Measurements from ENCODE around the gene CEP128. TPM values are rescaled to one million over a fixed set of nuclear protein-coding genes. Genes with fewer than 3 reads are reported as not detected.
A peak's percentile ranks its signal among the peaks of the same experiment; 100 is the strongest.

Gene CEP128
- total and polyA plus RNA-seq, 5 donors from 2014 or later, result 9.3 to 82.8 (median 10.8) TPM

- Histone ChIP-seq H3K36me3 (ENCODE audit: control insufficient read depth, insufficient read depth, low read length) (no peaks in the 10 kb centered on the region), H3K9me3 (ENCODE audit: control insufficient read depth in 2 of 2, low read length in 2 of 2) (no peaks in the 10 kb centered on the region), H3K27me3 (ENCODE audit: control insufficient read depth, insufficient read depth, low read length) (no peaks in the 10 kb centered on the region), H3K4me1 (ENCODE audit: control insufficient read depth, insufficient read depth, low read length, poor library complexity, severe bottlenecking) (no peaks in the 10 kb centered on the region), H3K4me3 (ENCODE audit: low read depth, low read length) (no peak overlapping the region), H3K27ac (ENCODE audit: insufficient read depth, low read length, poor library complexity, severe bottlenecking) (no peak overlapping the region)
- ATAC-seq (ENCODE audit: low read depth in 2 of 2) (no peak), DNase-seq (no peak)
- Mint-ChIP-seq H3K4me1 (no peaks in the 10 kb centered on the region), H3K36me3 (peaks cover 6% of the 10 kb centered on the region), H3K9me3 (peaks cover 0 to 15% (median 4%) of the 10 kb centered on the region in 7 donors), H3K27me3 (no peaks in the 10 kb centered on the region), H3K27ac (no peak overlapping the region), H3K4me3 (peak overlapping the region in 1 of 4 donors; percentile 27)
Observed at GRCh38 chr14:80538633-80539375, 402.7 kb downstream of the CEP128 start.

DNA sequence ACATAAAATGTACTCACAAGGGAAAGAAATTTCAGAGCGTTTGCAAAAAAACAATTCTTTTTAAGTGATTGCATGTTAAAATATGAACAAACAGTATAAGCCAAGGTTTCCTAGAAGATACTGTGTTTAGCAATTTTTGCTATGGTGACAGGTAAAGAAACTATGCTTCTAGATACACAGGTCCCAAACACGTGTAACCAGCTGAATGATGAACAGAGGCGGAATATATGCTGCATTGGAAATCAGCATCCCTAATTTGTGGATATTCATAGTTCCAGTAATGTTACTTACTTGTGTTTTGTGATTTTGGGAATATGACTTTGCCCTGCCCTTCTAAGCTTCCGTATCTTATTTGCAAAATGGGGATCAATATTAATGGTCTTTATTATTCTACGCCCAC lies 403.9 kb downstream of the CEP128 start:
- Histone ChIP-seq H3K27ac (ENCODE audit: insufficient read depth, low read length, poor library complexity, severe bottlenecking) (no peak overlapping the region), H3K9me3 (ENCODE audit: control insufficient read depth in 2 of 2, low read length in 2 of 2) (no peaks in the 10 kb centered on the region), H3K4me1 (ENCODE audit: control insufficient read depth, insufficient read depth, low read length, poor library complexity, severe bottlenecking) (no peaks in the 10 kb centered on the region), H3K4me3 (ENCODE audit: low read depth, low read length) (no peak overlapping the region), H3K27me3 (ENCODE audit: control insufficient read depth, insufficient read depth, low read length) (no peaks in the 10 kb centered on the region), H3K36me3 (ENCODE audit: control insufficient read depth, insufficient read depth, low read length) (no peaks in the 10 kb centered on the region)
- H3K9me3 Mint-ChIP-seq, result peaks cover 0 to 15% (median 4%) of the 10 kb centered on the region in 7 donors
- ATAC-seq (ENCODE audit: low read depth in 2 of 2), result no peak
- H3K27me3 Mint-ChIP-seq, result no peaks in the 10 kb centered on the region
- no peak overlapping the region for H3K27ac Mint-ChIP-seq
- H3K36me3 Mint-ChIP-seq, result peaks cover 6% of the 10 kb centered on the region
- no peaks in the 10 kb centered on the region for H3K4me1 Mint-ChIP-seq
- no peak overlapping the region for H3K4me3 Mint-ChIP-seq
- no peak for DNase-seq

DNA sequence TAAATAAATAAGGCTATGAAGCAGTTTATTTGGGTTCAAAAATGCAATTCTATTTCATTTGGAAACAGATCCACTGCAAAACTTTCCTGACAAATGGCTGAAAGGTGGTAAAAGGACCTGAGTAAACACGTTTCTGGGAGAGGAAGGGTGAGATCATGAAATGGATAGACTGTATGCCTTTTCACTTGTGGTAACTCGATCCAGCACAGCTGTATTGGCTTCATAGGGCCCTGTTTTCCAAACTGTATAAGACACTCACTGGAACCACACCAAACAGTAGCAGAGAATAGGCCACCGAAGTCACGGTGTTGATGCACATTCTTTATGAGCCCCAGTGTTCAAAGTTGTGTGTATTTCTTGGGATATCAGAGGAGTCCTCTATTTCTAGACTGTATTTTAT lies 405.1 kb downstream of the CEP128 start:
- DNase-seq (no peak), ATAC-seq (ENCODE audit: low read depth in 2 of 2) (no peak)
- Mint-ChIP-seq H3K9me3 (peaks cover 0 to 12% (median under 1%) of the 10 kb centered on the region in 7 donors), H3K4me1 (no peaks in the 10 kb centered on the region), H3K27ac (no peak overlapping the region), H3K4me3 (no peak overlapping the region), H3K27me3 (no peaks in the 10 kb centered on the region), H3K36me3 (peaks cover 6% of the 10 kb centered on the region)
- Histone ChIP-seq H3K27ac (ENCODE audit: insufficient read depth, low read length, poor library complexity, severe bottlenecking) (no peak overlapping the region), H3K36me3 (ENCODE audit: control insufficient read depth, insufficient read depth, low read length) (no peaks in the 10 kb centered on the region), H3K9me3 (ENCODE audit: control insufficient read depth in 2 of 2, low read length in 2 of 2) (no peaks in the 10 kb centered on the region), H3K4me3 (ENCODE audit: low read depth, low read length) (no peak overlapping the region), H3K27me3 (ENCODE audit: control insufficient read depth, insufficient read depth, low read length) (no peaks in the 10 kb centered on the region), H3K4me1 (ENCODE audit: control insufficient read depth, insufficient read depth, low read length, poor library complexity, severe bottlenecking) (no peaks in the 10 kb centered on the region)

DNA sequence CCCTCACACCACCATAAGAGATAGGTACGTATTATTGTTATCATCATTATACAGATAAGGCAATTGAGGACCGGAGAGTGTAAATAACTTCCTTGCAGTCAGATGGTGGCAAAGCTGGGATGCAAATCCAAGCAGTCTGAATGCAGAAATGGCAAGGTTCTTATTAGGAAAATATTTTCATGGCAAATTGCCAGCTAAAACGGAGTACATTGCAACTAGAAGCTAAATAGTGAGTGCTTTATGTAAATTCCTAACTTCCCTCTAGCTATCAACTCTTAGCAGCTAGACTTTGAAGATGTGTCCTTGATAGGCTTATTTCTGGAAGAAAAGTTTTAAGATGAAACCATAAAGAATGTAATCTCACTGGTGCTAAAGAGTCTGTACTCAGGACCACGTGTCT lies 406.4 kb downstream of the CEP128 start:
- Histone ChIP-seq H3K4me3 (ENCODE audit: low read depth, low read length) (no peak overlapping the region), H3K4me1 (ENCODE audit: control insufficient read depth, insufficient read depth, low read length, poor library complexity, severe bottlenecking) (no peaks in the 10 kb centered on the region), H3K9me3 (ENCODE audit: control insufficient read depth in 2 of 2, low read length in 2 of 2) (no peaks in the 10 kb centered on the region), H3K27me3 (ENCODE audit: control insufficient read depth, insufficient read depth, low read length) (no peaks in the 10 kb centered on the region), H3K36me3 (ENCODE audit: control insufficient read depth, insufficient read depth, low read length) (no peaks in the 10 kb centered on the region), H3K27ac (ENCODE audit: insufficient read depth, low read length, poor library complexity, severe bottlenecking) (no peak overlapping the region)
- H3K9me3 Mint-ChIP-seq, result peaks cover 0 to 5% (median 0%) of the 10 kb centered on the region in 7 donors
- H3K27ac Mint-ChIP-seq, result no peak overlapping the region
- no peak overlapping the region for H3K4me3 Mint-ChIP-seq
- ATAC-seq (ENCODE audit: low read depth in 2 of 2) (no peak), DNase-seq (no peak)
- H3K27me3 Mint-ChIP-seq, result no peaks in the 10 kb centered on the region
- H3K36me3 Mint-ChIP-seq, result peaks cover 1% of the 10 kb centered on the region
- peaks cover 0 to 4% (median 0%) of the 10 kb centered on the region in 4 donors for H3K4me1 Mint-ChIP-seq

DNA sequence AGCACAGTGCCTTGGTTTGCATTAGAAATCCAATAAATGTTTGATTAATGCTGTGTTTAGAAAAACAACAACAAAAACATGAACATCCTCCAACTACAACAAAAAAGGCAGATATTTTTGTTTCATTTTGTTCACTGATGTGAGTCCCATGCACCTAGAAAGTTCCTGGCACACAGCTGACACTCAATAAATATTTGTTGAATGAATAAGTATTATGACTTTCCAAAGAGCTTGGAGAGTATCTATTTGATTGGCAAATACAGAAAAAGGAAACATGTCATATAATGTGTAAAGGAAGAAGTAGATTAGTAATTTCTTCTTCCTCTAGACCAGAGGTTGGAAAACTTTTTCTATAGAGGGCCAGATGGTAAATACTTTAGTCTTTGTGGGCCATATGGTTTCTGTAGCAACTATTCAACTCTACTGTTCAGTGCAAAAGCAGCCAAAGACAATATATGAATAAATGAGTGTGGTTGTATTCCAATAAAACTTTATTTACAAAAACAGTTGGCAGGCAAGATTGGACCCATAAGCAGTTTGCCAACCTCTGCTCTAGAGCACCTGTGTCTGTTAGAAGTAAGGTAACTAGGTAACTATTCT lies 417.9 kb downstream of the CEP128 start:
- no peaks in the 10 kb centered on the region for H3K27me3 Mint-ChIP-seq
- DNase-seq (no peak), ATAC-seq (ENCODE audit: low read depth in 2 of 2) (no peak)
- no peaks in the 10 kb centered on the region for H3K9me3 ChIP-seq (ENCODE audit: control insufficient read depth in 2 of 2, low read length in 2 of 2)
- H3K27ac ChIP-seq (ENCODE audit: insufficient read depth, low read length, poor library complexity, severe bottlenecking), result no peak overlapping the region
- H3K4me3 ChIP-seq (ENCODE audit: low read depth, low read length), result no peak overlapping the region
- H3K4me1 Mint-ChIP-seq, result no peaks in the 10 kb centered on the region
- H3K4me3 Mint-ChIP-seq, result no peak overlapping the region
- H3K36me3 ChIP-seq (ENCODE audit: control insufficient read depth, insufficient read depth, low read length), result peaks cover 46% of the 10 kb centered on the region
- H3K27ac Mint-ChIP-seq, result no peak overlapping the region
- H3K27me3 ChIP-seq (ENCODE audit: control insufficient read depth, insufficient read depth, low read length), result no peaks in the 10 kb centered on the region
- peaks cover 0 to 5% (median 0%) of the 10 kb centered on the region in 7 donors for H3K9me3 Mint-ChIP-seq
- H3K36me3 Mint-ChIP-seq, result peaks cover 43% of the 10 kb centered on the region
- H3K4me1 ChIP-seq (ENCODE audit: control insufficient read depth, insufficient read depth, low read length, poor library complexity, severe bottlenecking), result no peaks in the 10 kb centered on the region

DNA sequence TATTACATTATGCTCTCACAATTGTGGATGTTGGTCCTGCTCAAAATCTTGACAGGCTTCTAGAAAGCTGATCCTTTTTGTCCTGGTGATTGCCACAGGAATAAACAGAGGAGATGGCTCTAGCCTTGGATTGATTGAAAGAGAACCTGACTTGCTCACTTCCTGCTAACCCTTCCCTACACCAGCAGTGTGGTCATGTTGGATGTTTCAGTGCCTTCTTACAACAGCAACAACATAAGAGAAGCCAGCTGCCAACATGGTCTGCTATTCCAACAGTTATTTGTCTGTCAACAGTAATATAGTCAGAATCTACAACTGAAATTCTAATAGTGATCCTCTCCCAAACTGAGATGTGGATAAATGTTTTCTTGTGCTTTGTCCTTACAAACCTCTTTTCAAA lies 418.6 kb downstream of the CEP128 start:
- Histone ChIP-seq H3K4me1 (ENCODE audit: control insufficient read depth, insufficient read depth, low read length, poor library complexity, severe bottlenecking) (no peaks in the 10 kb centered on the region), H3K36me3 (ENCODE audit: control insufficient read depth, insufficient read depth, low read length) (peaks cover 46% of the 10 kb centered on the region), H3K4me3 (ENCODE audit: low read depth, low read length) (no peak overlapping the region), H3K9me3 (ENCODE audit: control insufficient read depth in 2 of 2, low read length in 2 of 2) (no peaks in the 10 kb centered on the region), H3K27me3 (ENCODE audit: control insufficient read depth, insufficient read depth, low read length) (no peaks in the 10 kb centered on the region), H3K27ac (ENCODE audit: insufficient read depth, low read length, poor library complexity, severe bottlenecking) (no peak overlapping the region)
- no peaks in the 10 kb centered on the region for H3K27me3 Mint-ChIP-seq
- ATAC-seq (ENCODE audit: low read depth in 2 of 2) (no peak), DNase-seq (no peak)
- H3K9me3 Mint-ChIP-seq, result peaks cover 0 to 6% (median 2%) of the 10 kb centered on the region in 7 donors
- H3K36me3 Mint-ChIP-seq, result peaks cover 46% of the 10 kb centered on the region
- no peak overlapping the region for H3K4me3 Mint-ChIP-seq
- H3K27ac Mint-ChIP-seq, result no peak overlapping the region
- H3K4me1 Mint-ChIP-seq, result no peaks in the 10 kb centered on the region

GRCh38 chr14:80522411-80522810 lies 419.1 kb downstream of the CEP128 start:
- no peaks in the 10 kb centered on the region for H3K4me1 Mint-ChIP-seq
- H3K4me3 Mint-ChIP-seq, result no peak overlapping the region
- peaks cover 0 to 6% (median 2%) of the 10 kb centered on the region in 7 donors for H3K9me3 Mint-ChIP-seq
- no peaks in the 10 kb centered on the region for H3K9me3 ChIP-seq (ENCODE audit: control insufficient read depth in 2 of 2, low read length in 2 of 2)
- H3K27me3 ChIP-seq (ENCODE audit: control insufficient read depth, insufficient read depth, low read length), result no peaks in the 10 kb centered on the region
- no peaks in the 10 kb centered on the region for H3K27me3 Mint-ChIP-seq
- DNase-seq (no peak), ATAC-seq (ENCODE audit: low read depth in 2 of 2) (no peak)
- H3K36me3 Mint-ChIP-seq, result peaks cover 51% of the 10 kb centered on the region
- no peak overlapping the region for H3K27ac ChIP-seq (ENCODE audit: insufficient read depth, low read length, poor library complexity, severe bottlenecking)
- no peaks in the 10 kb centered on the region for H3K4me1 ChIP-seq (ENCODE audit: control insufficient read depth, insufficient read depth, low read length, poor library complexity, severe bottlenecking)
- H3K36me3 ChIP-seq (ENCODE audit: control insufficient read depth, insufficient read depth, low read length), result peaks cover 50% of the 10 kb centered on the region
- H3K27ac Mint-ChIP-seq, result no peak overlapping the region
- H3K4me3 ChIP-seq (ENCODE audit: low read depth, low read length), result no peak overlapping the region

GRCh38 chr14:80521456-80521855 lies 420.1 kb downstream of the CEP128 start:
- ATAC-seq (ENCODE audit: low read depth in 2 of 2) (no peak), DNase-seq (no peak)
- peaks cover 42% of the 10 kb centered on the region for H3K36me3 ChIP-seq (ENCODE audit: control insufficient read depth, insufficient read depth, low read length)
- H3K4me3 Mint-ChIP-seq, result no peak overlapping the region
- H3K4me1 ChIP-seq (ENCODE audit: control insufficient read depth, insufficient read depth, low read length, poor library complexity, severe bottlenecking), result no peaks in the 10 kb centered on the region
- no peak overlapping the region for H3K4me3 ChIP-seq (ENCODE audit: low read depth, low read length)
- no peaks in the 10 kb centered on the region for H3K9me3 ChIP-seq (ENCODE audit: control insufficient read depth in 2 of 2, low read length in 2 of 2)
- H3K4me1 Mint-ChIP-seq, result no peaks in the 10 kb centered on the region
- H3K27me3 Mint-ChIP-seq, result no peaks in the 10 kb centered on the region
- no peak overlapping the region for H3K27ac ChIP-seq (ENCODE audit: insufficient read depth, low read length, poor library complexity, severe bottlenecking)
- H3K36me3 Mint-ChIP-seq, result peaks cover 58% of the 10 kb centered on the region
- H3K27ac Mint-ChIP-seq, result no peak overlapping the region
- no peaks in the 10 kb centered on the region for H3K27me3 ChIP-seq (ENCODE audit: control insufficient read depth, insufficient read depth, low read length)
- H3K9me3 Mint-ChIP-seq, result peaks cover 0 to 10% (median 5%) of the 10 kb centered on the region in 7 donors

Data from CD4-positive, CD25-positive, alpha-beta regulatory T cell (primary cell).